Left ventricle myocardium inferior (tissue), 1 donor: ENCODE results near the gene BRMS1. TPM values are rescaled to one million over a fixed set of nuclear protein-coding genes. Genes with fewer than 3 reads are reported as not detected.
A peak's percentile ranks its signal among the peaks of the same experiment; 100 is the strongest.

Source experiments
- DNase-seq: peaks from one replicate; pipeline ENCODE4 v3.0.0-alpha.2; 2020
- H3K27ac ChIP-seq: fragments of 200-600 bp; replicated peaks from 2 replicates; pipeline ENCODE4 v1.8.0; 2021
- H3K27me3 ChIP-seq: fragments of 200-600 bp; 2 replicates; pipeline ENCODE4 v1.8.0; 2021; ENCODE audit warnings: low read depth
- H3K36me3 ChIP-seq: fragments of 200-600 bp; 2 replicates; pipeline ENCODE4 v1.8.0; 2021
- H3K4me1 ChIP-seq: fragments of 200-600 bp; 2 replicates; pipeline ENCODE4 v1.8.0; 2021
- H3K4me3 ChIP-seq: fragments of 200-600 bp; 2 replicates; pipeline ENCODE4 v1.8.0; 2021; ENCODE audit warnings: mild to moderate bottlenecking, moderate library complexity
- H3K9me3 ChIP-seq: fragments of 200-600 bp; replicated peaks from 2 replicates; pipeline ENCODE4 v1.8.0; 2021
- intact Hi-C: fragments of 100-400 bp; cut with micrococcal nuclease; formaldehyde crosslinking; loops from one replicate; pipeline ENCODE4 v1.11.0; 2022
- total RNA-seq: library from RNA; stranded (reverse); fragmentation: NEBNext Ultra II Directional; extraction: Animal tissue kit (Norgen Biotek cat#: 25700); gene quantifications from one replicate; pipeline ENCODE4 v1.2.1, GENCODE V29; 2021
- TF ChIP-seq, protein P1 (sequence below): fragments of 200-600 bp; IDR thresholded peaks from 2 replicates; pipeline ENCODE4 v1.8.0; 2021; ENCODE audit warnings: antibody characterized with exemption, mild to moderate bottlenecking, borderline replicate concordance
- donor health status: DM: no; HTN: yes; CAD: no; lungs with severe emphysema.

BRMS1 gene
- total RNA-seq, 1 donor from 2014 or later, result 14.7 TPM

- intact Hi-C loops, result no loop called here
- peak overlapping the region; percentile 73 for H3K4me3 ChIP-seq
- TF ChIP-seq, protein P1, sequence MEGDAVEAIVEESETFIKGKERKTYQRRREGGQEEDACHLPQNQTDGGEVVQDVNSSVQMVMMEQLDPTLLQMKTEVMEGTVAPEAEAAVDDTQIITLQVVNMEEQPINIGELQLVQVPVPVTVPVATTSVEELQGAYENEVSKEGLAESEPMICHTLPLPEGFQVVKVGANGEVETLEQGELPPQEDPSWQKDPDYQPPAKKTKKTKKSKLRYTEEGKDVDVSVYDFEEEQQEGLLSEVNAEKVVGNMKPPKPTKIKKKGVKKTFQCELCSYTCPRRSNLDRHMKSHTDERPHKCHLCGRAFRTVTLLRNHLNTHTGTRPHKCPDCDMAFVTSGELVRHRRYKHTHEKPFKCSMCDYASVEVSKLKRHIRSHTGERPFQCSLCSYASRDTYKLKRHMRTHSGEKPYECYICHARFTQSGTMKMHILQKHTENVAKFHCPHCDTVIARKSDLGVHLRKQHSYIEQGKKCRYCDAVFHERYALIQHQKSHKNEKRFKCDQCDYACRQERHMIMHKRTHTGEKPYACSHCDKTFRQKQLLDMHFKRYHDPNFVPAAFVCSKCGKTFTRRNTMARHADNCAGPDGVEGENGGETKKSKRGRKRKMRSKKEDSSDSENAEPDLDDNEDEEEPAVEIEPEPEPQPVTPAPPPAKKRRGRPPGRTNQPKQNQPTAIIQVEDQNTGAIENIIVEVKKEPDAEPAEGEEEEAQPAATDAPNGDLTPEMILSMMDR, result no peak
- no peaks in the 10 kb centered on the region for H3K36me3 ChIP-seq
- H3K9me3 ChIP-seq, result no peaks in the 10 kb centered on the region
- H3K27me3 ChIP-seq, result no peaks in the 10 kb centered on the region
- peak; percentile 67 for DNase-seq
- peak overlapping the region; percentile 92 for H3K27ac ChIP-seq
- H3K4me1 ChIP-seq, result peaks cover 60% of the 10 kb centered on the region
Observed at GRCh38 chr11:66317322-66317722, 27.6 kb downstream of the BRMS1 start.

- peak; percentile 87 for DNase-seq
- Histone ChIP-seq H3K4me1 (peaks cover 56% of the 10 kb centered on the region), H3K9me3 (no peaks in the 10 kb centered on the region), H3K27me3 (no peaks in the 10 kb centered on the region), H3K4me3 (peak within 1 kb of the TSS; percentile 73), H3K36me3 (no peaks in the 10 kb centered on the region), H3K27ac (peak within 1 kb of the TSS; percentile 92)
- TF ChIP-seq, protein P1, result no peak
- intact Hi-C loops, result no loop called here
Observed at GRCh38 chr11:66316849-66317251, 28.1 kb downstream of the BRMS1 start, which contains the start of gene CD248. Gene CD248, minus strand, starts transcription at chr11:66317044. Its CDS starts 17 bp downstream, at chr11:66317027.

DNA sequence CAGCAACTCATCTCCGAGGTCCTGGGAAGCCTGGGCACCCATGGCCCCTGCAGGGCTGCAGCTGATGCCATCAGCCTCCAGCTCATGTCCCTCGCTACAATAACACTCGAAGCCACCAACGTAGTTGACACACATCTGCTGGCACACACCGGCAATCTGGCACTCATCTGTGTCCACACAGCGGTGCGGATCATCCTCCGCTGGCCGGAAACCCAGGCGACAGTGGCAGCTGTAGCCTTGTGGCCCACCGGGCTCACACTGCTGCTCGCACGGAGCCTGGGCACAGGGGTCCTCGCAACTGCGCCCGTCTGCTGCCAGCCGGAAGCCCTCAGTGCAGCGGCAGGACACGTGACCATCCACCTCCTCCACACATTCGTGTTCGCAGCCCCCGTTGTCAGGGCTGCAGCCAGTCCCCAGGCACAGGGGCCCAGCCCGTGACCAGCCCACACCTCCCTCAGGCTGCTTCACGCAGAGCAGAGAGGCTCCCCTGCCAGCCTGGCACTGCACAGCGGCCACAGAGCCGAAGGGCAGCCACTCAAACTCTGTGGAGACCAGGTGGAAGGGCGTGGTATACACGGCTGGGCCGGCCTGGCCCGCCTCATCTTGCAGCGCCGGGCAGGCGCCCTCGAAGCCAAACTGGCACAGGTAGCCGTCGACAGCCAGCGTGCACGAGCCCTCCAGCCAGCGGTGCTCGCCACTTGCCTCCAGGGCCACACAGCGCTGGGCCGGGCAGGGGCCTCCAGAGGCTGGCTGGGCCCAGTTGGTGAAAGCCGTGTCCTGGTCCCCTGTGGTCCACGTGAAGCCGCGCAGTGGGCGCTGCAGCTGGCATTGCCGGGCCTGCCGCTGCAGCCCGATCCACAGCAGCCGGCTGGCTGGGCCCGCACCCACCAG is 28.7 kb downstream of the BRMS1 start:
- no peaks in the 10 kb centered on the region for H3K36me3 ChIP-seq
- DNase-seq, result no peak
- peaks cover 51% of the 10 kb centered on the region for H3K4me1 ChIP-seq
- no peaks in the 10 kb centered on the region for H3K27me3 ChIP-seq
- TF ChIP-seq, protein P1, result no peak
- H3K27ac ChIP-seq, result peak overlapping the region; percentile 92
- intact Hi-C loops, result no loop called here
- peak overlapping the region; percentile 73 for H3K4me3 ChIP-seq
- H3K9me3 ChIP-seq, result no peaks in the 10 kb centered on the region

DNA sequence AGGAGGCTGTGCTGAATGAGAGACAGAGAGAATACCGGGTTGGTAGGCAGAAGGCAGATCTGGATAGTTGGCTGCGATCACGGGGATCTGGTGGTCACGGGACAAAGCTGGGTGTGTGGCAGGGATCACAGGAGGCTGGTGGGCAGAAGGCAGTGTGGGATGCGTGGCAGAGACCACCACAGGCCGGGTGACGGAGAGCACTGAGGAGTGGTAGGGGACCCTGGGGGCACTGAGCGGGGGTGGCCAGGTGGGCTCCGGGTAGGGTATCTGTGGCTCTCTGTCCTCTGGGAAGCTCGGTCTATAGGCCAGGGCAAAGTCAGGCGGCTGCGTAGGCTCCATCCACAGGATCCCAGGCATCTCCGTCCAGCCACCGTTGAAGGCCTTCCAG is 29.4 kb downstream of the BRMS1 start:
- intact Hi-C loops, result no loop called here
- DNase-seq, result no peak
- H3K36me3 ChIP-seq, result no peaks in the 10 kb centered on the region

DNA sequence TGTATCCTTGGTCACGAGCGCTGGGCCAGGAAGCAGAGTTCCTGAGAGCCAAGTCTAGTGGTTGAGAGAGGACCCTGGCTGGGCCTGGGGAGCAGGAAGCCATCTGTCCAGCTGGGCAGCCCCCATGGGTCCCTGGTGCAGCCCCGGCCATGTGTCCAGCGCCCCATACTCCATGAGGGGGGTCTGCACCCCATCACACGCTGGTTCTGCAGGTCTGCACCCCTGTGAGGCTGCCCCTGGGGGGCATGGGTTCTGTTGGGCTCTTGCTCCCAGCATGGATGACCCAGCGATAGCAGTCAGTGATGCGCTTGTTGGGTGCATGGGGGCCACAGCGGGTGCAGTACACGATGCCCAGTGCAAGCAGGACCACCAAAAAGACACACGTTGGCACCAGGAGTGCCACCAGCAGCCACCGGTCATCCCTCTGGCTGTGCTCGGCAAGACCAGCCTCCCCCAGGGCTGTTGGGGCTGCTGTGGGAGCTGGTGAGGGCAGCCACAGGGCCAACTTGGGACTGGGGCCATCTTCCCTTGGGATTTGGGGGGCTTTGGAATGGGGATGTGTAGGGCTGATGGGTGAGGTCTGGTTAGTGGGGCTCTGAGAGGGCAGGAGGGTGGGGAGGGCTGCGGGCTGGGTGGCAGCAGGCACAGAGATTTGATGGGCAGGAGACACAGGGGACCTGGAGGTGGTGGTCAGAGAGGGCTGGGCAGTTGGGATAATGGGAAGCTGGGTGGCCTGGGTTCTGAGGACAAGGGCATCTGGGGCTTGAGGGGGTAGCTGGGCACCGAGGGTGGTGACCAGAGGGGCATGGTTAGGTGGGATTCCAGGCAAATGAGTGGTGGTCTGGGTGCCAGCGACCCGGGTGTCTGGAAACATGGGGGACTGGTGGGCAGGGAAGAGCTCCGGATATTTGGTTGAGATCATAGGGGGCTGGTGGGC is 30.1 kb downstream of the BRMS1 start:
- peak overlapping the region; percentile 92 for H3K27ac ChIP-seq
- no peaks in the 10 kb centered on the region for H3K27me3 ChIP-seq
- H3K4me1 ChIP-seq, result peaks cover 51% of the 10 kb centered on the region
- H3K36me3 ChIP-seq, result no peaks in the 10 kb centered on the region
- no peak for DNase-seq
- TF ChIP-seq, protein P1, result no peak
- intact Hi-C loops, result loop anchor here (5.0 kb wide), 1 partner anchor 72 kb away; no protein-coding TSS in a partner anchor
- no peaks in the 10 kb centered on the region for H3K9me3 ChIP-seq
- H3K4me3 ChIP-seq, result peak overlapping the region; percentile 73

More for the DNA sequence above, 29.4 kb downstream of the BRMS1 start:
- peak overlapping the region; percentile 92 for H3K27ac ChIP-seq
- H3K4me3 ChIP-seq, result peak overlapping the region; percentile 73
- no peaks in the 10 kb centered on the region for H3K9me3 ChIP-seq
- no peaks in the 10 kb centered on the region for H3K27me3 ChIP-seq
- H3K4me1 ChIP-seq, result peaks cover 51% of the 10 kb centered on the region
- TF ChIP-seq, protein P1, result no peak
